ENCODE results near the gene ACSS1. TPM values are rescaled to one million over a fixed set of nuclear protein-coding genes. Genes with fewer than 3 reads are reported as not detected.

The ACSS1 gene
- total RNA-seq, 1 experiment from 2014 or later: 1.5 TPM

DNA sequence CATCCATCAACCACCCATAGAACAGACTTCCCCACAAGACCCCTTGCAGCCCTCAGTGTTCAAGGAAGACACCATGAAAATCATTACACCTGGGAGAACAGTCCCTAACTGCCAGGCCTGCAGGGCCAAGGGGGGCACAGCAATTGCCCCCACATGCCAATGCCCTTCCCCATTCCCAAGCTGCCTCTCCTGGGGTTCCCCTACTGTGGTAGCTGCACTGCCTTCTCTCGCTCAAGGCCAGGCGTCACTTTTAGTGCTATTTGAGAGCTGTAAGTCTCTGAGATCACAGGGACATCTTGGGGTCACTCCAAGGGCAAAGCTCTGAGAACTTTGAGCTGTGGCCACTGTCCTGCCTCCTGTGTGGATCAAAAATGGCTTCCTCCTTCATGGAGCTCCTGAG, 6.0 kb upstream of the ACSS1 start:
- DNase-seq (ENCODE audit: low spot score) (no peak), ATAC-seq (no peak)
- ChIA-PET POLR2A (no interaction called here), CTCF (interaction anchor here (1.6 to 3.1 kb wide), 3 partner anchors 14 to 184 kb away, joined by 4 to 10 read pairs (median 9); partner anchors contain the start of gene PYGB)
- H3K36me3 Mint-ChIP-seq: no peaks in the 10 kb centered on the region
- peaks cover 33% of the 10 kb centered on the region for H3K27me3 Mint-ChIP-seq (ENCODE audit: low read depth)
- no peaks in the 10 kb centered on the region for H3K9me3 Mint-ChIP-seq
- no peak overlapping the region for H3K27ac Mint-ChIP-seq
- TF ChIP-seq GTF2I (CRISPR knock-in tag; conservative IDR thresholded peaks at IDR 0.05): no peak
- TF ChIP-seq ZNF671 (CRISPR knock-in tag; IDR thresholded peaks at IDR 0.05): no peak
- TF ChIP-seq, protein P1, sequence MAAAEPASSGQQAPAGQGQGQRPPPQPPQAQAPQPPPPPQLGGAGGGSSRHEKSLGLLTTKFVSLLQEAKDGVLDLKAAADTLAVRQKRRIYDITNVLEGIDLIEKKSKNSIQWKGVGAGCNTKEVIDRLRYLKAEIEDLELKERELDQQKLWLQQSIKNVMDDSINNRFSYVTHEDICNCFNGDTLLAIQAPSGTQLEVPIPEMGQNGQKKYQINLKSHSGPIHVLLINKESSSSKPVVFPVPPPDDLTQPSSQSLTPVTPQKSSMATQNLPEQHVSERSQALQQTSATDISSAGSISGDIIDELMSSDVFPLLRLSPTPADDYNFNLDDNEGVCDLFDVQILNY (CRISPR knock-in tag; IDR thresholded peaks at IDR 0.05): no peak
- no peak for TF ChIP-seq CDX4 (CRISPR knock-in tag; IDR thresholded peaks at IDR 0.05; ENCODE audit: borderline replicate concordance)
- TF ChIP-seq MYBL2 (CRISPR knock-in tag; IDR thresholded peaks at IDR 0.05): no peak
- TF ChIP-seq ZNF317 (CRISPR knock-in tag; IDR thresholded peaks at IDR 0.05; ENCODE audit: borderline replicate concordance, low read depth): no peak
- TF ChIP-seq NR1H2 (CRISPR knock-in tag; IDR thresholded peaks at IDR 0.05): no peak
- no peak for TF ChIP-seq NFYB (CRISPR knock-in tag; conservative IDR thresholded peaks at IDR 0.05; ENCODE audit: low read depth)
- TF ChIP-seq, protein P2, sequence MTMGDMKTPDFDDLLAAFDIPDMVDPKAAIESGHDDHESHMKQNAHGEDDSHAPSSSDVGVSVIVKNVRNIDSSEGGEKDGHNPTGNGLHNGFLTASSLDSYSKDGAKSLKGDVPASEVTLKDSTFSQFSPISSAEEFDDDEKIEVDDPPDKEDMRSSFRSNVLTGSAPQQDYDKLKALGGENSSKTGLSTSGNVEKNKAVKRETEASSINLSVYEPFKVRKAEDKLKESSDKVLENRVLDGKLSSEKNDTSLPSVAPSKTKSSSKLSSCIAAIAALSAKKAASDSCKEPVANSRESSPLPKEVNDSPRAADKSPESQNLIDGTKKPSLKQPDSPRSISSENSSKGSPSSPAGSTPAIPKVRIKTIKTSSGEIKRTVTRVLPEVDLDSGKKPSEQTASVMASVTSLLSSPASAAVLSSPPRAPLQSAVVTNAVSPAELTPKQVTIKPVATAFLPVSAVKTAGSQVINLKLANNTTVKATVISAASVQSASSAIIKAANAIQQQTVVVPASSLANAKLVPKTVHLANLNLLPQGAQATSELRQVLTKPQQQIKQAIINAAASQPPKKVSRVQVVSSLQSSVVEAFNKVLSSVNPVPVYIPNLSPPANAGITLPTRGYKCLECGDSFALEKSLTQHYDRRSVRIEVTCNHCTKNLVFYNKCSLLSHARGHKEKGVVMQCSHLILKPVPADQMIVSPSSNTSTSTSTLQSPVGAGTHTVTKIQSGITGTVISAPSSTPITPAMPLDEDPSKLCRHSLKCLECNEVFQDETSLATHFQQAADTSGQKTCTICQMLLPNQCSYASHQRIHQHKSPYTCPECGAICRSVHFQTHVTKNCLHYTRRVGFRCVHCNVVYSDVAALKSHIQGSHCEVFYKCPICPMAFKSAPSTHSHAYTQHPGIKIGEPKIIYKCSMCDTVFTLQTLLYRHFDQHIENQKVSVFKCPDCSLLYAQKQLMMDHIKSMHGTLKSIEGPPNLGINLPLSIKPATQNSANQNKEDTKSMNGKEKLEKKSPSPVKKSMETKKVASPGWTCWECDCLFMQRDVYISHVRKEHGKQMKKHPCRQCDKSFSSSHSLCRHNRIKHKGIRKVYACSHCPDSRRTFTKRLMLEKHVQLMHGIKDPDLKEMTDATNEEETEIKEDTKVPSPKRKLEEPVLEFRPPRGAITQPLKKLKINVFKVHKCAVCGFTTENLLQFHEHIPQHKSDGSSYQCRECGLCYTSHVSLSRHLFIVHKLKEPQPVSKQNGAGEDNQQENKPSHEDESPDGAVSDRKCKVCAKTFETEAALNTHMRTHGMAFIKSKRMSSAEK (CRISPR knock-in tag; IDR thresholded peaks at IDR 0.05; ENCODE audit: borderline replicate concordance): no peak
- TF ChIP-seq AFF4 (CRISPR knock-in tag; IDR thresholded peaks at IDR 0.05; ENCODE audit: borderline replicate concordance): no peak
- TF ChIP-seq ATF3 (CRISPR knock-in tag; conservative IDR thresholded peaks at IDR 0.05): no peak
- no peak for TF ChIP-seq HMGXB4 (CRISPR knock-in tag; IDR thresholded peaks at IDR 0.05)
- no peak for TF ChIP-seq NFE2L1 (CRISPR knock-in tag; IDR thresholded peaks at IDR 0.05)
- TF ChIP-seq ZNF138 (CRISPR knock-in tag; conservative IDR thresholded peaks at IDR 0.05): no peak
- no peak for TF ChIP-seq PREB (CRISPR knock-in tag; IDR thresholded peaks at IDR 0.05; ENCODE audit: borderline replicate concordance)
- TF ChIP-seq ZNF416 (CRISPR knock-in tag; IDR thresholded peaks at IDR 0.05): no peak
- no peak for TF ChIP-seq TP53 (CRISPR knock-in tag; IDR thresholded peaks at IDR 0.05)
- H3K4me3 Mint-ChIP-seq: no peak overlapping the region
- peaks cover 5% of the 10 kb centered on the region for H3K4me1 Mint-ChIP-seq

Data from WTC11 (cell line).